ENCODE results near the gene ZNF462. TPM values are rescaled to one million over a fixed set of nuclear protein-coding genes. Genes with fewer than 3 reads are reported as not detected.

ZNF462 gene
- total RNA-seq, 2 donors from 2014 or later, result 28.9 to 29.3 TPM

DNA sequence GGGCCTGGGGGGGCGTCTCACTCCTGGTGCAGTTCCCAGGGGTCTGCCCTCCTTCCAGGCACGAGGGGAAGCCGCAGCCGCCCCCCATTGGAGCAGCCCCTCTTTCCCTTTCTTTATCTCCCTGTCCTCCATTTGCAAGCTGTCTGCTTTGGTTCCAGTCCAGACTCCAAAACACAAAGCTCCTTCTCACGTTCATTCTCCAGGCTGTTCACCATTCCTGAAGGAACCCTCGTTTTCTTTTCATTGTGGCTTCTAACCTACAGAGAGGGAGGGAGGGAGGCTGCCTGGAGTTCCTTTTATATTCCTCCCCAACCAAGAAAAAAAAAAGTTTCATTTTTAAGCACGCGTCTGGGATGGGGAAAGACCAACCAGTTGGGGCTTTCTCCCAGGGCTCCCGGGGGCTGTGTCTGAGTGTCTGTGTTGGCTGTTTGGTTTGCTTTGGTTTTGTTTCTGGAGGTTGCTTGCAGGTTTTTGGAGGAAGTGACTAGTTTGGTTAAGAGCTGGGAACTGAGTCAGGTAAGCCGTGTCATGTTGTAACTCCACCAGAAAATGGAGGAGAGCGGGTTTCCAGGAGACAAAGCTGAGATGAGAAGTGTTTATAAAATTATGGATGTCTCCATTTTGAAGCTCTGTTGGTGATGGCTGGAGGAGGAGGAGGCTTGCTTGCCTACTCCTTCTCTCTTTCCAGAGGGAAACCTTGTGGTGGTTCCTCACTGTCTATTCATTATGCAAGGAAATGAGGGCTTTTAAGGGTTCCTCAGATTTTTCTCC, 1.6 kb downstream of the ZNF462 start:
- intact Hi-C loops (cut with DNase I), result loop anchor here (10.0 kb wide), 1 partner anchor 200 kb away; no protein-coding TSS in a partner anchor
- no peaks in the 10 kb centered on the region for H3K9me3 ChIP-seq
- no peaks in the 10 kb centered on the region for H3K4me1 ChIP-seq
- TF ChIP-seq, protein P1, sequence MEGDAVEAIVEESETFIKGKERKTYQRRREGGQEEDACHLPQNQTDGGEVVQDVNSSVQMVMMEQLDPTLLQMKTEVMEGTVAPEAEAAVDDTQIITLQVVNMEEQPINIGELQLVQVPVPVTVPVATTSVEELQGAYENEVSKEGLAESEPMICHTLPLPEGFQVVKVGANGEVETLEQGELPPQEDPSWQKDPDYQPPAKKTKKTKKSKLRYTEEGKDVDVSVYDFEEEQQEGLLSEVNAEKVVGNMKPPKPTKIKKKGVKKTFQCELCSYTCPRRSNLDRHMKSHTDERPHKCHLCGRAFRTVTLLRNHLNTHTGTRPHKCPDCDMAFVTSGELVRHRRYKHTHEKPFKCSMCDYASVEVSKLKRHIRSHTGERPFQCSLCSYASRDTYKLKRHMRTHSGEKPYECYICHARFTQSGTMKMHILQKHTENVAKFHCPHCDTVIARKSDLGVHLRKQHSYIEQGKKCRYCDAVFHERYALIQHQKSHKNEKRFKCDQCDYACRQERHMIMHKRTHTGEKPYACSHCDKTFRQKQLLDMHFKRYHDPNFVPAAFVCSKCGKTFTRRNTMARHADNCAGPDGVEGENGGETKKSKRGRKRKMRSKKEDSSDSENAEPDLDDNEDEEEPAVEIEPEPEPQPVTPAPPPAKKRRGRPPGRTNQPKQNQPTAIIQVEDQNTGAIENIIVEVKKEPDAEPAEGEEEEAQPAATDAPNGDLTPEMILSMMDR (IDR thresholded peaks at IDR 0.05), result no peak
- DNase-seq, result no peak
- H3K36me3 ChIP-seq, result no peaks in the 10 kb centered on the region
- peaks cover 4% of the 10 kb centered on the region for H3K27me3 ChIP-seq
- H3K27ac ChIP-seq, result peak overlapping the region; percentile 75
- H3K4me3 ChIP-seq, result peak overlapping the region; percentile 70
- peak overlapping the region; percentile 67 to 92 for H3K9ac ChIP-seq (ENCODE audit: low read depth in 2 of 2, low read length in 2 of 2)

- DNase-seq, result no peak
- intact Hi-C loops (cut with DNase I), result loop anchor here (10.0 kb wide), 1 partner anchor 199 kb away; no protein-coding TSS in a partner anchor
- Histone ChIP-seq H3K27ac (no peak overlapping the region), H3K4me3 (no peak overlapping the region), H3K4me1 (no peaks in the 10 kb centered on the region), H3K9ac (ENCODE audit: low read depth in 2 of 2, low read length in 2 of 2) (no peak overlapping the region), H3K36me3 (no peaks in the 10 kb centered on the region), H3K9me3 (no peaks in the 10 kb centered on the region), H3K27me3 (no peaks in the 10 kb centered on the region)
- TF ChIP-seq, protein P1 (IDR thresholded peaks at IDR 0.05), result no peak
These were observed 3.3 kb downstream of the ZNF462 start for GRCh38 chr9:106866243-106866642.

GRCh38 chr9:106867286-106867685, 4.3 kb downstream of the ZNF462 start:
- intact Hi-C loops (cut with DNase I), result loop anchor here (10.0 kb wide), 1 partner anchor 198 kb away; no protein-coding TSS in a partner anchor
- TF ChIP-seq, protein P1 (IDR thresholded peaks at IDR 0.05), result no peak
- H3K4me1 ChIP-seq, result no peaks in the 10 kb centered on the region
- H3K27me3 ChIP-seq, result no peaks in the 10 kb centered on the region
- H3K9ac ChIP-seq (ENCODE audit: low read depth in 2 of 2, low read length in 2 of 2), result no peak overlapping the region
- no peaks in the 10 kb centered on the region for H3K36me3 ChIP-seq
- no peak overlapping the region for H3K4me3 ChIP-seq
- no peak for DNase-seq
- H3K9me3 ChIP-seq, result no peaks in the 10 kb centered on the region
- no peak overlapping the region for H3K27ac ChIP-seq

GRCh38 chr9:106868087-106868486, 5.1 kb downstream of the ZNF462 start:
- H3K27ac ChIP-seq, result no peak overlapping the region
- no peak overlapping the region for H3K9ac ChIP-seq (ENCODE audit: low read depth in 2 of 2, low read length in 2 of 2)
- no peak overlapping the region for H3K4me3 ChIP-seq
- intact Hi-C loops (cut with DNase I), result loop anchor here (10.0 kb wide), 1 partner anchor 197 kb away; no protein-coding TSS in a partner anchor
- no peaks in the 10 kb centered on the region for H3K4me1 ChIP-seq
- no peaks in the 10 kb centered on the region for H3K27me3 ChIP-seq
- H3K36me3 ChIP-seq, result no peaks in the 10 kb centered on the region
- H3K9me3 ChIP-seq, result no peaks in the 10 kb centered on the region
- no peak for DNase-seq
- TF ChIP-seq, protein P1 (IDR thresholded peaks at IDR 0.05), result no peak

DNA sequence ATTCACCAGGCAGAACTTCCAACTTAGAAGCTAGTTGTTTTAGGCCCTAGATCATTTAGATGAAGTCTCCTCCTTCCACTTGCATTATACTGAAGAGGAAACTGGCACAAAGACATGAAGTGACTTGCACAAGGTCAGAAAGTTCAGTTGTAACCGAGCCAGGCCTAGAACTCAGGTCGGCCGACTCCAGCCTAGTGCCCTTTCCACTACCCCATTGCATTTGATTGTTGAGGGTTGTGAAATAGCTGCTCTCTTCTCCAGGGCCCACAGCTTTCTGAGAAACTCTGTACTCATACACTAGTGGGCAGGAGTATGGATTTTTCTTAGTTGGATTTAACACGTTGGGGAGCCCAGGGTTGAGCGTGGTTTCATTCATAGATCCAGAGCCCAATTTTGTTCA, 5.6 kb downstream of the ZNF462 start:
- Histone ChIP-seq H3K36me3 (no peaks in the 10 kb centered on the region), H3K9ac (ENCODE audit: low read depth in 2 of 2, low read length in 2 of 2) (no peak overlapping the region), H3K4me1 (no peaks in the 10 kb centered on the region), H3K27me3 (no peaks in the 10 kb centered on the region), H3K4me3 (no peak overlapping the region), H3K9me3 (no peaks in the 10 kb centered on the region), H3K27ac (no peak overlapping the region)
- DNase-seq, result no peak
- intact Hi-C loops (cut with DNase I), result loop anchor here (10.0 kb wide), 1 partner anchor 196 kb away; no protein-coding TSS in a partner anchor
- TF ChIP-seq, protein P1 (IDR thresholded peaks at IDR 0.05), result no peak

Measured in colonic mucosa (tissue), 4 donors.